NCI-H2107 treated with DMSO at 0.1 percent for 48 hours (cell line): ENCODE results near the gene SH3TC1.
A peak's percentile ranks its signal among the peaks of the same experiment; 100 is the strongest.

Source experiments
- DNase-seq: peaks from one replicate; lab custom pipeline; 2025; ENCODE audit not compliant: unreplicated experiment; lab: John Stamatoyannopoulos, UW

Gene SH3TC1

GRCh38 chr4:8213121-8213520 is 14.0 kb downstream of the SH3TC1 start:
- DNase-seq = no peak

DNA sequence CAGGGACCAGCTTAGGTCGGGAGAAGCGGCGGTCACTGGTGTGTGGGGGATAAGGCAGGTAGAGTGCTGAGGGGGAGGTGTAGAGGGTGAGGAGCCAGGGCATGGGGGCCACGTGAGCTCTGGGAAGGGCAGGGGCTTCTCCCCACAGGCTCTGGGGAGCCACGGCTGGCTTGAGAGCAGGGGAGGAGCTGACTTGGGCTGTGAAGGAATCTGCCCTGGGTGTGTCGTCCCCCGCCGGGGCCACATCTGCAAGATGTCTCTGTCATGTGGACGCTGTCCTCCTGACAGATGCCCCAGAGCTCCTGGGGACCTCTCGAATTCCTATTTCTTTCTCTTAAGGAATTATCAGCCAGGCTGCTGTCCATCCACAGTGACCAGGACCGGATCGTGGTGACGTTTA is 15.0 kb downstream of the SH3TC1 start:
- no peak for DNase-seq

DNA sequence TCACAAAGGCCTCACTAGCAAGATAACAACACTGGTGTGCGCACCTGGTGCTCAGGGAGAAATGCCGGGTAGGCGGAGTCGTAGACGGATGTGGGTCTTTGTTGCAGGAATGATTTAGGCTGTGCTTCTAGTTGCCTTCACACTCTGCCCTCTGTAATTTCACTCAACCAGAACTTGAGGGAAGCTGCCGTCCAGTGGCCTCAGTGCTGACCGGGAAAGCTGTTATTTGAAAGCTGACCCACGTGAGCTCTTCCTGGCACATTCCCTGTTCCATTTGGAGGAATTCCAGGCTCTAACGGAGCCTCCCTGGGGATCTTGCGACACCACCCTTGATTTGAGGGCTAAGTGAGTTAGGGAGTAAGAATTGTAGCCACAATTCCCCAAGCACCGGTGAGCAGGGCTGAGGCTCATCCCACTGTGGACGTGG is 15.9 kb downstream of the SH3TC1 start:
- peak; percentile 55 for DNase-seq

DNA sequence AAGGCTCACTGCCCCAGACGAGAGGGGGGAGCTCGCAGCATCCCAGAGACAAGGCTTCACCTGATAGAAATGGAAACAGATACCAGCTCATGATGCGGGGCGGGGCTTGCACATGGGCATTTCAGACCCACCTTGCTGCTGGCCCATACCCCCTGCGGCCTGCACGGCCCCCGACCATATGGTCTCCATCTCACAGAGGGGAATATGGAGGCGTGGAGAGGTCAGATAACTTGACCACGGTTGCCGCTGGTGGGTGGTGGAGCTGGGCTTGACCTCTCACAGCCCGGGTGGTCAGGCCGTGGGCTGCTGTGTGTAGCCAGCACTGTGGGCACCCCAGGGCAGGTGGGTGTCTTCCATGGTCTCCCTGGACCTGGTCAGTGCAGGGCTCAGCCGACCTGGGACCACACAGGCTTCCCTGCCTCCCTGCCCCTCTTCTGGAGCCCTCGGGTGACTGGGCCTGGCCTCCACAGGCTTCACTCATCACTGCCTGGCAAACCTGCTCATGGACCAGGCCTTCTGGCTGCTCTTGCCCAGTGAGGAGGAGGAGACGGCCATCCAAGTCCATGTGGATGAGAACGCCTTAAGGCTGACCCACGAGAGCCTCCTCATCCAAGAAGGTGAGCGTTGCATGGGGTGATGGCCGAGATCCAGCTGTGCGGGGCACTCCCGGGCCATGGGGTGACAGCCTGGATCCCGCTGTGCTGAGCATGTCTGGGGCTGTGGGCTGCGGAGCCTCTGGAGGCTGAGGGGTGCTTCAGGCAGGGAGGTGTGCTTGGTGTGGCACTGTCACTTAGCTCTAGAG is 16.8 kb downstream of the SH3TC1 start:
- no peak for DNase-seq

DNA sequence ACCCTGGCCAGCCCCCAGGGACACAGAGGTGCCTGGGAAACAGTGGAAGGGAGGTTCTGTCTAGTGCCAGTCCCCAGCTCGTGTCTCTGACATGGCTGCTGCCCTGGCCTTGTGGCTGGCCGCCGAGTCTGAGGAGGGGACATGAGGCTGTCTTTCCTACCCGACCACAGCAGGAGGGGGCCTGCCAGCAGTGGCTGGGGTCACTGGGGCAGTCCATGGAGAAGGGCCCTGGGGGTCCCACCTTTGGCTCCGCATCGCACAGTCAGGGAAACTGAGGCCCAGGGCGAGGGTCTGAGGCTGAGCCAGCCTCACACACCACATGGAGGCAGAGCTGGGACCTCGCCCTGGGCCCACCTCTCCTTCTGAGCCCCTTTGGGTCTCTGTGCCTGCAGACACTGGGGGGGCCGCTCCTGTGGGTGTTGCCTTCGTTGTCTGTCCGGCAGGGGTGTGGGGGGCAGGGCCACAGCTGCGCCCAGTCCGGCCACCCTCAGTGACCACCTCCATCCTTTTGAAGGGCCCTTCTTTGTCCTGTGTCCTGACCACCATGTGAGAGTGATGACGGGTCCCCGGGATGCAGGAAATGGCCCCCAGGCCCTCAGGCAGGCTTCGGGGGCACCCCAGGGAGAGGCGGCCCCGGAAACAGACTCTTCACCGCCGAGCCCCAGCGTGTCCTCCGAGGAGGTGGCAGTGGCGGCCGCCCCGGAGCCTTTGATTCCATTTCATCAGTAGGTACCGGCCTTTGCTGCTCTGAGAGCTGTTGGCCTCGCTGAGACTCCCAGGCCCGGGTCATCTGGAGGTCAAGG is 17.6 kb downstream of the SH3TC1 start:
- DNase-seq = no peak

GRCh38 chr4:8217246-8217511 is 18.1 kb downstream of the SH3TC1 start:
- no peak for DNase-seq

DNA sequence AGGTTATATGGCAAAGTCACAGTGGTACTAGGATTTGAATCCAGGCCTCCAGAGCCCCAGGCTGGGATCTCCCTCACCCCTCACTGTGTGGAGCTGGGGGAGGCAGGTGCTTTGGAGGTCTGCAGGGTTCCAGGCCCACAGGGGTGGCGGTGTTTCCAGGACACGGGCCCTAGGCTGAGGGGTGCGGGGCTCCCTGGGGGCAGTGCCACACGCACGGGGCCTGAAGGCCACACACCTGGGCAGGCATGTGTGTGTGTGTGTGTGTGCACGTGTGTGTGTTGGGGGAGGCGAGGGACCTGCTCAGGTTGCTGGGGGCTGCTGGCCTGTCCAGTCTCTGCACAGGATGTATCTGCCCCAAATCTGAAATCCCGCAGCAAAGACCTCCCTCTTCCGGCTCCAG is 18.8 kb downstream of the SH3TC1 start:
- DNase-seq = no peak

GRCh38 chr4:8218371-8219031 is 19.4 kb downstream of the SH3TC1 start:
- DNase-seq = peak; percentile 51

DNA sequence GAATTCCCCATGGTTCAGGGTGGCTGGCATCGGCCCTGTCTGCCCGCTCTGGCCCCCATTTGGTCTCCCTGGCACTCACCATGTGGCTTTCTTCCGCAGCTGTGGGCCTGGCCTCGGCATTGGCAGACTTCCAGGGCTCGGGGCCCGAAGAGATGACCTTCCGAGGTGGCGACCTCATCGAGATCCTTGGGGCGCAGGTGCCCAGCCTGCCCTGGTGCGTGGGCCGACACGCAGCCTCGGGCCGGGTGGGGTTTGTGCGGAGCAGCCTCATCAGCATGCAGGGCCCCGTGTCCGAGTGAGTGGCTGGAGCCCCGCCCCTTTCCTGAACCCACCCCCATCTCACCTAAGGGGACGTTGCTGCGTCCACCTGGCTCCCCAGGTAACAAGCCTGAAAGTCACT is 20.1 kb downstream of the SH3TC1 start:
- no peak for DNase-seq

DNA sequence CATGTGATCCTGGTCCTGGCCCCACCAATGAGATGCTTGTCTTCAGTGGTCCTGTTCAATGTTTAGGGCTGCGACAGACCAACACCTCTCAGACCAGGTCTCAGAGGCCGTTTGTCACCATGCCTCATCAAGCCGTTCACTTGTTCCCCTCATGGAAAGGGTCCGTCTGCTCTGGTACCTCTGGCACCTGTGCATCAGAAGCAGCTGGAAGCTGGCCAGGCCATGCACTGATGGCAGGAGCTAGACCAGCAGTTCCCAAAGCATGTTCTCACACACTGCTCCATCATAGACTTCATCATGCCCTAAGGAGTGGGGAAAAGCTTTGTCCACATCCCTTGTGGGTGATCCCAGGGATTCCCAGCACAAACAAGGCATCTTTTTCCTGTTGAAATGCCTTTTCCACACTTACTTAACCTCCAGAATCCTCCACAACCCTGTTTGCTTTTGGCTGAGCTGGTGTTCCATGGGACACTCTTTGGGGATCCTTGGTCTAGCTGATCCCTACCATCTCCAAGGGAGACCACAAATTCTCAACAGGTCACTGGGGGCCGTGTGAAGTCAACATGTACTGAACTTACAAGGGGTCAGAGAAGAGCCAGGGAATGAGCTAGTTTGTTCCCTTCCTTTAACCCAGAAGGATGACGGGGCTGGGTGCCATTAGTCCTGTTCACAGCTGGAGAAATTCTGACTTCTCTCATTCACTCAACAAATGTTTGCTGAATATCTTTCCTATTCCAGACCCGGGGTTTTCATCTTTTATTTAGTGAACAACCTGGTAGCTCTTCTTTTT is 21.8 kb downstream of the SH3TC1 start:
- no peak for DNase-seq

DNA sequence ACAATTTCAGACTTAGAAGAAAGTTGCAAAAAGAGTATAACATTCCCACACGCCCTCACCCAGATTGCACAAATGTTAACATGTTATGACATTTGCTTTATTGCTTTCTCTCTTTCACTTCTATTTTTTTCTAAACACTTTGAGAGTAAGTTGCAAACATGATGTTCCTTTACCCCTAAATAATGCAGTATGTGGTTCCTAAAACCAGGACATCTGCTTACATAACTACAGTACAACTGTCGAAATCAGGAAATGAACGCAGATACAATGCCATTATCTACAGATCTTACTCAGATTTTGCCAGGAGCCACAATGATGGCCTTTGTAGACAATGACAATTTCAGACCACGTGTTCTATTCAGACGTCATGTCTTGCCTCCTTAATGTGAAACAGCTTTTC is 22.4 kb downstream of the SH3TC1 start:
- no peak for DNase-seq

DNA sequence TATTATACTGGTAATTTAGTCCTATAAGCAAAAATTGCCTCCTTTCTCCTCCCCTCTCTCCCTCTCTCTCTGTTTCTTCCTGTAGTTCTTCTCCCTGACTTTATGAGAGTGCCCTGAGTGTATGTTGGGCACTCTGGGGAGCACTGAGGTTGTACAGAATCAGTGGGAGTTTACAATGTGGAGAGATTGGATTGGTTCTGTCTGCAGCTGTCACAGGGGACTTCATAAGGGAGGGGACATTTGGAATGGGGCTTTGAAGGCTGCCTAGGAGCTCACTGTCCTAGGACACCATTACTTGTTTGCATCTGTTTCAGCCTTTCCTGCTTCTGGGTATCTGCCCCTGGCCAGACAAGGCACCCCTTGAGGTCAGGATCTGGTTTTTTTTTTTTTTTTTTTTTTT is 22.9 kb downstream of the SH3TC1 start:
- DNase-seq = no peak

DNA sequence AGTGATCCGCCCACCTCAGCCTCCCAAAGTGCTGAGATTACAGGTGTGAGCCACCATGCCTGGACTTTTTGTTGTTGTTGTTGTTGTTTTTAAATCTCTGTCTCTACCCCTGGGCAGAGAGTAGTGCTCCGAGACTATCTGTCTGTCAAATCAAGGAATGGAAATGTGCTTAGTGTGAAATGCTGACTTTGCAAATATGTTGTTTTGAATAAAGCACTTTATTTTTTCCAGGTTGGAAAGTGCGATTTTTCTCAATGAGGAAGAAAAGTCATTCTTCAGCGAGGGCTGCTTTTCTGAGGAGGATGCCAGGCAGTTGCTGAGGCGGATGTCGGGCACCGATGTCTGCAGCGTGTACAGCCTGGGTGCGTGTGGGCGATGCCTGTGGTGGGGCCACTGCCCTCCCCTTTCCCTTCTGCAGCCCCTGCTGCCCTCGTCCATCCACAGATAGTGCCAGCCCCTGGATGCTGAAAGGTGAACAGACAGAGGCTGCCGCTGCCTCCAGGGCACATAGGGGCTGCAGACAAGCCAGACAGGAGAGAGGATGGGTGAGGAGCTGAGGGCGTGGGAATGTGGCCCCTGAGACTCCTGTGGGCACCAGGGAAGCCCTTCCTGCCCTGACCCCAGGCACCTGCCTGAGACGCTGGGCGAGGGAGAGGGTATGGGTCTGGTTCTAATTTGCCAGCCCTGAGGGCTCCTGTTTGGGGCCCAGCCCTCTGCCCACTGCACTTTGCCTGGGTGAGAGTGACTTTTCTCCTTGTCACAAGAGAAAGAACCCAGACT is 23.7 kb downstream of the SH3TC1 start:
- no peak for DNase-seq

GRCh38 chr4:8224267-8224974 is 25.3 kb downstream of the SH3TC1 start:
- DNase-seq = no peak

DNA sequence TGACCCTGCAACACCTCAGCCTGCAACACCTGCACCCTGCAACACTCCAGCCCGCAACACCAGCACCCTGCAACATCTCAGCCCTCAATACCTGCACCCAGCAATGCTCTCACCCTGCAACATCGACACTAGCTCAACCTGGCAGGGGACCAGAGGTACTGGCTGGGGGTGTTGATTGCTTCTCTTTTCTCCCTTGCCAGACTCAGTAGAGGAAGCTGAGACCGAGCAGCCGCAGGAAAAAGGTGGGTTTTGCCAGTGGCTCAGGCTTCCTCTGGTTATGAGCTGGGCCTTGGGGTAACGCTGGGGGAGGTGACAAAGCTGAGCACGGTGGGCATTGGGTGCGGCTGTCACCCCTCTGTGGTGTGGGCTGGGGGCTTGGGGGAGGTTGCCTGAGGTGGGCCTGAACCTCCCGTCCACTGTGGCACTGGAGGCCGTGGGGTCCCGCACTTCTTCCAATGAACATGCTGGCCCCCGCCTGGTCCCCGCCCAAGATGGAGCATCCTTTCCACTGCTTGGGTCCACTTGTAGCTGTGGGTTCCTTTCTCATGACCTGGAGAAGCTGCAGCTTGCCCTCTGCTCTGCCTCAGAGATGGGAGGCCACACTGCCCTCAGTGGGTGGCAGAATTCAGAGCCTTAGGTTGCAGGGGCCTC is 26.0 kb downstream of the SH3TC1 start:
- no peak for DNase-seq

DNA sequence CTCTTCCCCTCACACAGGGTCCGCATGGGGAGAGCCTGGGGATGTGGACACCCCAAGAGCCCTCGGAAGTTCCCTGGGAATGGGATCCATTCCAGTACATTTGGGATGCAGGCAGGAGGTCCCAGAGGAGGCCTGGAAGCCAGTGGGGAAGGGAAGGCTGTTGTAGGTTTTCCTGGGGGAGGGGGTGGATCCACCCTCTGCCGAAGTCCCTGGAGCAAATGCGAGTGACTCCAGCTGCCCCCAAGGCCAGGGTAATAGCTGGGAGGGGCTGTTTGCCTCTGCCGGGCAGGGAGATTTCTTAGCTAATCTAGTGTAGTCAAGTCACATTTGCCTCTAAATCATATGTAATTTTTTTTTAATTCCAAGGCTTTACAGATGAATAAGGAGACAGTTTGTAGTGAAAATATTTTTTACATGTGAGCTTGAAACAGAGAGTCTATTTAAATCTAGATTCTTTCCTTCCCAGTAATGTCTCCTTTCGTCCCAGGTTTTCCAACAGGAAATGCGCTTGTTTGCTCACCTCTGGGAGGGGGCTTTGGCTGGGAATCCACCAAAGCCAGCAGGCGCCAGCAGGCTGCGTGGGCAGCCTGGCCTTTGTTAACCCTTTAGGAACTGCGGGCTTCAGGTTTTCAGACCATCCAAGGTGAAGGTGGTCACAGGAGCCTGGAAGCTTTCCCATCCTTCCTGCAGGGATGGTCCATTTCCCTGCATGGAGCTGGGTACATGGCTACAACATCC is 26.8 kb downstream of the SH3TC1 start:
- no peak for DNase-seq

DNA sequence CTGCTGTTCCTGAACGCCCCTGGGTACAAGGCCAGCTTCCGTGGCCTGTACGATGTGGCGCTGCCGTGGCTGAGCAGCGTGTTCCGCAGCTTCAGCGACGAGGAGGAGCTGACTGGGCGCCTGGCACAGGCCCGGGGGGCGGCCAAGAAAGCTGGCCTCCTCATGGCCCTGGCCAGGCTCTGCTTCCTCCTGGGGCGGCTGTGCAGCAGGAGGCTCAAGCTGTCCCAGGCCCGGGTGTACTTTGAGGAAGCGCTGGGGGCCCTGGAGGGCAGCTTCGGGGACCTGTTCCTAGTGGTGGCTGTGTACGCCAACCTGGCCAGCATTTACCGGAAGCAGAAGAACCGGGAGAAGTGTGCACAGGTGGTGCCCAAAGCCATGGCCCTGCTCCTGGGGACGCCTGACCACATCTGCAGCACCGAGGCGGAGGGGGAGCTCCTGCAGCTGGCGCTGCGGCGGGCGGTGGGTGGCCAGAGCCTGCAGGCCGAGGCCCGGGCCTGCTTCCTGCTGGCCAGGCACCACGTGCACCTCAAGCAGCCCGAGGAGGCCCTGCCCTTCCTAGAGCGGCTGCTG is 28.2 kb downstream of the SH3TC1 start:
- DNase-seq = no peak

DNA sequence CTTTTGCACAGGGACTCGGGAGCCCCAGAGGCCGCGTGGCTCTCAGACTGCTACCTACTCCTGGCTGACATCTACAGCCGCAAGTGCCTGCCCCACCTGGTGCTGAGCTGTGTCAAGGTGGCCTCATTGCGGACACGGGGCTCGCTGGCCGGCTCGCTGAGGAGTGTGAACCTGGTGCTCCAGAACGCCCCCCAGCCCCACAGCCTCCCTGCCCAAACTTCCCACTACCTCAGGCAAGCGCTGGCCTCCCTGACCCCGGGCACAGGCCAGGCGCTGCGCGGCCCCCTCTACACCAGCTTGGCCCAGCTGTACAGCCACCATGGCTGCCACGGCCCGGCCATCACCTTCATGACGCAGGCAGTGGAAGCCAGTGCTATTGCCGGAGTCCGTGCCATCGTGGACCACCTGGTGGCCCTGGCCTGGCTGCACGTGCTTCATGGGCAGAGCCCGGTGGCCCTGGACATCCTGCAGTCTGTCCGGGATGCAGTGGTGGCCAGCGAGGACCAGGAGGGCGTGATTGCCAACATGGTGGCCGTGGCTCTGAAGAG is 28.8 kb downstream of the SH3TC1 start:
- no peak for DNase-seq
